HG02798 (cell line): ENCODE measurements around the gene MGMT.

Source experiments
- ATAC-seq: cut with Tn5 transposase; IDR thresholded peaks from one replicate; pipeline ENCODE4 v1.9.1; 2021; ENCODE audit warnings: mild to moderate bottlenecking; ENCODE audit not compliant: unreplicated experiment, poor library complexity

MGMT gene

GRCh38 chr10:129808092-129808983 is 341.3 kb downstream of the MGMT start:
- ATAC-seq, result no peak

DNA sequence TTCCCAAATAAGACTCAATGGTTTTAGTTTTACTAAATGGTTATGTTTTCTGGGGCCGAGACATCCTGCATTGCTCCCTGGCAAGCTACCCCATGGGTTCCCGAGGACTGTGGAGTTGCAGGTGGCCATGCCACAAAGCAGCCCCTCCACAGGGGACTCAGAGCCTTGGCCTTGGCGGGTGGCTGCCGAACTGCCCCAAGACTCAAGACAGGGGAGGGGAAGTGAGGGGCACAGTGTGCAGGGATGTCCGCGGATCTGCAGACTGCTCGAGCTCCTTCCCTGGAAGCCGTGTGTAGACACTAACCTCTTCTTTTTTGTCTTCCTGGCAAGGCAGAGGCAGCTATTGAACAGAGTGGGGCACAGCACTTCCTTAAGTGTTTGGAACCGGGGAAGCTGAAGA is 342.4 kb downstream of the MGMT start:
- ATAC-seq, result no peak

DNA sequence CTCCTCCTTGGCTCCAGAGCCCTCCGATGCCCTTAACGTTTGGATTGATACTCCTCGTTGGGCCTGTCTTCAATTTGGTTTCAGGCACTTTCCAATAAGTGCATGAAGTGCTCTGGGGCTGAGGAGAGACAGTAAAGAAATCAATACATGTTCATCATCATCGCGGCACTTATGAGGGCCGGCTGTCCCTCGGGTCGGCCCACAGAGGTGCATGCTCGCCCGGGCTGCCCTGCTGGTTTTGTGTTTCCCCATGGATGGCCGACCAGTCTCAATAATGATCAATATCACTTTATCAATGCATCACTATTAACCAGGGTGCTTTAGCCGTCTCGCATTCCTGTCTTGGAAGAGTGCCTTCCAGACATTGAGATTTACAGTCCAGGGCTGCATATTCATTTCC is 342.8 kb downstream of the MGMT start:
- ATAC-seq, result no peak

DNA sequence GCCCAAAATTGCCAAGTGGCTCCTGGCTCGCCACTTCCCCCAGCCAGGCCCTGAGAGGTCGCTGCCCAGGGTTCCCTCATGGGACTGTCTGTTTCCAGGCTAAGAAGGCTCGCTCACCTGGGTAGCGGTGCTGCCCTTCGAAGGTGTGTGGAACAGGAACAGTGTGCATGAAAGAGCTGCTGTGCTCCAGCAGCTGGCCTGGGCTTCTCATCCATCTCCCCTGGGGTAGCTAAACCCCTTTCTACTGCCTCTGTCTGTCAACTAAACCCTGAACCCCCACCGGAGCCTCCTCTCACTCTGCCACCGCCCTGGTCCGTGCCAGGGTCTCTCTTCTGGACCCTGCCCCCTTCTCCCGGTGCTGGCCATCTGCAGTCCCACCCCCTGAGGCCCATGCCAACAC is 344.2 kb downstream of the MGMT start:
- no peak for ATAC-seq

GRCh38 chr10:129812398-129812797 is 345.4 kb downstream of the MGMT start:
- no peak for ATAC-seq

GRCh38 chr10:129814681-129815646 is 347.9 kb downstream of the MGMT start:
- ATAC-seq, result no peak

- ATAC-seq, result no peak
Measured at GRCh38 chr10:129815898-129816655, 349.0 kb downstream of the MGMT start.

DNA sequence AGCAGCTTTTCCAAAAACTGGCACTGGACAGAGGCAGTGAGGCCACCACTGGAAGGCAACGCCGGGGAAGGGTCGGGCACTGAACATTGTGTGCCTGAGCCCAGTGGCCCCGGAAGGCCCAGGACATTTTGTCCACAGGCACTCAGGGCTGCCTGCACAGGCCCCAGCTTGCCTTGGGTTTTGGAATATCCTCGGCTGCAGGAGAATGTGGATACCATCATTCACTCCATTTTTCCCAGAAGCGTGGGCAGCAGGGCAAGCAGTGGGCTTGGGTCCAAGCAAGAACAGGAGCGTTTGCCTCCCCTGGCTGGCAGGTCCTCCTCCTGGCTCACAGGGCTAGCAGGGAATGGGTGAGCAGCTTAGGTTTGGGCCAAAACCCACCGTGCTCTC is 349.6 kb downstream of the MGMT start:
- no peak for ATAC-seq
